Pancreas (tissue), 10 donors: ENCODE measurements around the gene SMAD3. TPM values are rescaled to one million over a fixed set of nuclear protein-coding genes. Genes with fewer than 3 reads are reported as not detected.

ENCODE experiments used
- ATAC-seq, 4 donors: fragments of 200-7000 bp; cut with Tn5 transposase; one replicate each; pipeline versions ENCODE4 v1.8.0 to v1.9.1; 2020; ENCODE audit warnings: mild to moderate bottlenecking in 4 of 4, moderate library complexity in 4 of 4
- DNase-seq, 6 donors: peaks; one replicate each; pipeline ENCODE4 v3.0.0-alpha.2; 2020
- FAIRE-seq: peaks from 2 replicates; lab custom pipeline; 2012; peaks lifted over from hg19 to GRCh38; lab: Jason Lieb, UNC
- H3K27ac ChIP-seq, 4 donors: fragments of 200-600 bp; sonication (generic); 1 replicate in 3 of 4; 2 replicates in 1 of 4; pipeline versions ENCODE4 v1.5.0 to v1.8.0; 2020
- H3K27me3 ChIP-seq, 4 donors: fragments of 200-600 bp; one replicate each; pipeline ENCODE4 v1.8.0; 2021
- H3K36me3 ChIP-seq, 3 donors: fragments of 200-600 bp; sonication (generic) in 1 of 3; one replicate each; pipeline versions ENCODE4 v1.5.0 to v1.8.0; 2020 to 2021
- H3K4me1 ChIP-seq, 3 donors: fragments of 200-600 bp; one replicate each; pipeline ENCODE4 v1.8.0; 2021
- H3K4me3 ChIP-seq, 4 donors: fragments of 200-600 bp; sonication (generic) in 2 of 4; one replicate each; pipeline versions ENCODE4 v1.5.0 to v1.8.0; 2020 to 2021
- H3K9me3 ChIP-seq, 4 donors: fragments of 200-600 bp; one replicate each; pipeline ENCODE4 v1.8.0; 2021
- WGBS, 2 donors: extraction: QIAGEN DNeasy Blood & Tissue Kit; methylation state at CpG; one replicate each; pipeline ENCODE4 v1.1.7; 2013; 5-methylcytosine and 5-hydroxymethylcytosine counted together
- intact Hi-C, 3 donors: fragments of 100-400 bp; cut with DNase I; formaldehyde crosslinking; loops; one replicate each; pipeline versions ENCODE4 v1.11.1 to v1.14.2; 2022
- polyA plus RNA-seq, 2 donors: library from polyadenylated mRNA; stranded (reverse); fragments of 200-250 nt; gene quantifications; one replicate each; pipeline ENCODE4 v1.2.3, GENCODE V29; 2013
- total RNA-seq, 6 donors: library from RNA; stranded (reverse); fragmentation: NEBNext Ultra II Directional in 4 of 6; extraction: Animal tissue kit (Norgen Biotek cat#: 25700) in 4 of 6; gene quantifications; one replicate each; pipeline versions ENCODE4 v1.2.1 to v1.2.4, GENCODE V29; 2021 to 2023
- TF ChIP-seq, protein P1 (sequence below), 4 donors: fragments of 200-600 bp; sonication (generic) in 3 of 4; IDR thresholded peaks; one replicate each; pipeline versions ENCODE4 v1.5.0 to v1.8.0; 2021; ENCODE audit warnings: antibody characterized with exemption in 4 of 4
- donor health status: healthy with polysubstance abuse.
- donor health status: DM: no; HTN: no; CAD: no; lungs with moderate emphysema.
- donor health status: DM: no; HTN: no; CAD: no.
- donor health status: control.
- donor health status: control.
- donor health status: Bipolar disorder and iron deficiency.
- donor health status: DM: yes; HTN: yes; CAD: no.
- donor health status: DM: no; HTN: no; CAD: no.
- donor health status: DM: no; HTN: no; CAD: no.
- donor health status: DM: yes; HTN: yes; CAD: no.

SMAD3 gene
- total and polyA plus RNA-seq, 8 donors: 7.9 to 42.5 (median 21.4) TPM

DNA sequence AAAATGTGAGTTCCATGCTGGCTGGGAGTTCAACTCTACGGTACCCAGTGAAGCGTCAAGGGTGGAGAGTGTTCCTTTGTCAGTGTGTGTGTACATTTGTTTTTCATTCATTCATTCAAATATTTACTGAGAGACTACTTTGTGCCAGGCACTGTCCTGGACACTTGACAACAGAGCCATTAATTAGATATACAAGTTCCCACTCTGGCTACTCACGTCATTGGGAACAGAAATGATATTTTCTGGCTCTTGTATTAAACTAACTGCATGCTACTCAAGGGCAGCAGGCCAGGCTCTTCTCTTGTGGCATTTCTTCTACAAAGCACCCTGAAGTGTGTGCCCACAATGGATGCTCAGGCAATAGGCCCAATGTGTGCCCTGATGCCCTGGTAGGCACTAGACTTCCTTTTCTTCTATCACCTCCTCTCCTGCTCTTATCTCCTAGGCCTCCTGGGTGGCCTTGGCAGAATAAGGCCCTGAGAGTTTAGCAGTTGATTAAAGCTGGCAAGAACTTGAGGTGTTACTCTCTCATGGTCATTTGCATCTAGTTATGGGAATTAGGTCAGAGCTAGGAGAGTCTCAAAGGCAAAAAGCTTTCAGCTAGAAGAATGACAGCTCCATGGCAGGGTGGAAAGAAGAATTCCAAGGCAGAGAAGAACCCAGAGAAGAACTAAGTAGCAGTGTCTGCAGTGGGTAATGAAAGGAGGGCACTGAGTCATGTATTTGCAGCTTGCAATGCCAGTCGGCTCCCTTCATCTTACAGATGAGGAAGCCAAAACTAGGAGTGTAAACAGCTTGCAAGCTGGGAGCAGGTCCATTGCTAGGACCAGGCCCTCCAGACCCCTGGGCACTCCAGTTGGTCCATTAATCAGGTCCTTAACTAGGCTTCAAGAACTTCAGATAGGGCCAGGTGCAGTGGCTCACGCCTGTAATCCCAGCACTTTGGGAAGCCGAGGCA is 14.0 kb upstream of the SMAD3 start:
- TF ChIP-seq, protein P1, sequence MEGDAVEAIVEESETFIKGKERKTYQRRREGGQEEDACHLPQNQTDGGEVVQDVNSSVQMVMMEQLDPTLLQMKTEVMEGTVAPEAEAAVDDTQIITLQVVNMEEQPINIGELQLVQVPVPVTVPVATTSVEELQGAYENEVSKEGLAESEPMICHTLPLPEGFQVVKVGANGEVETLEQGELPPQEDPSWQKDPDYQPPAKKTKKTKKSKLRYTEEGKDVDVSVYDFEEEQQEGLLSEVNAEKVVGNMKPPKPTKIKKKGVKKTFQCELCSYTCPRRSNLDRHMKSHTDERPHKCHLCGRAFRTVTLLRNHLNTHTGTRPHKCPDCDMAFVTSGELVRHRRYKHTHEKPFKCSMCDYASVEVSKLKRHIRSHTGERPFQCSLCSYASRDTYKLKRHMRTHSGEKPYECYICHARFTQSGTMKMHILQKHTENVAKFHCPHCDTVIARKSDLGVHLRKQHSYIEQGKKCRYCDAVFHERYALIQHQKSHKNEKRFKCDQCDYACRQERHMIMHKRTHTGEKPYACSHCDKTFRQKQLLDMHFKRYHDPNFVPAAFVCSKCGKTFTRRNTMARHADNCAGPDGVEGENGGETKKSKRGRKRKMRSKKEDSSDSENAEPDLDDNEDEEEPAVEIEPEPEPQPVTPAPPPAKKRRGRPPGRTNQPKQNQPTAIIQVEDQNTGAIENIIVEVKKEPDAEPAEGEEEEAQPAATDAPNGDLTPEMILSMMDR (IDR thresholded peaks at IDR 0.05): no peak
- FAIRE-seq (no peak), ATAC-seq (peak; percentile 15 to 51 (median 37)), DNase-seq (peak in 1 of 6 donors; percentile 46)
- Histone ChIP-seq H3K4me1 (peaks cover 42 to 53% (median 43%) of the 10 kb centered on the region in 3 donors), H3K9me3 (no peaks in the 10 kb centered on the region), H3K27me3 (no peaks in the 10 kb centered on the region), H3K36me3 (no peaks in the 10 kb centered on the region), H3K27ac (peak overlapping the region; percentile 58 to 95 (median 88)), H3K4me3 (no peak overlapping the region)
- intact Hi-C loops: no loop called here
- 23 to 35% methylated on average over 6 of the region's 6 CpGs for WGBS, 2 donors

DNA sequence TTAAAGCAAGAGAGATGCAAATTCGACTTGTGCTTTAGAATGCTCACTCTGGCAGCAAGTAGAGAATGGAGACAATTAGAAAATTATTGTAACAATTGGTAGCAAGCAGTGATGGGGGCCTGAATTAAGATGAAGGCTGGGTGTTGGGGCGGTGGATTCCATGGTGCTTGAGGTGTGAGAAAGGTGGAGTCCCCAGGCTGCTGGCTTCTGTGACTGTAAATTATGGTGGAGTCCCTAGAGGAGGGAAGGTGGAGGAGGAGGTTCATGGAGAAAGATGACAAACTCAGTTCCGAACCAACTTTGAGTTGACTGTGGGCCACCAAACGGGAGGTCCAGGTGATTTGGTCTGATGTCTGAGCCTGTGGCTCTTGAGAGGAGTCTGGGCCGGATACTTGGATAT is 10.7 kb upstream of the SMAD3 start:
- 83 to 84% methylated on average over 5 of the region's 5 CpGs for WGBS, 2 donors
- Histone ChIP-seq H3K27me3 (no peaks in the 10 kb centered on the region), H3K27ac (no peak overlapping the region), H3K9me3 (no peaks in the 10 kb centered on the region), H3K36me3 (no peaks in the 10 kb centered on the region), H3K4me3 (no peak overlapping the region), H3K4me1 (peaks cover 27 to 35% (median 35%) of the 10 kb centered on the region in 3 donors)
- DNase-seq: no peak
- no peak for ATAC-seq
- intact Hi-C loops: no loop called here
- no peak for FAIRE-seq
- TF ChIP-seq, protein P1 (IDR thresholded peaks at IDR 0.05): no peak

DNA sequence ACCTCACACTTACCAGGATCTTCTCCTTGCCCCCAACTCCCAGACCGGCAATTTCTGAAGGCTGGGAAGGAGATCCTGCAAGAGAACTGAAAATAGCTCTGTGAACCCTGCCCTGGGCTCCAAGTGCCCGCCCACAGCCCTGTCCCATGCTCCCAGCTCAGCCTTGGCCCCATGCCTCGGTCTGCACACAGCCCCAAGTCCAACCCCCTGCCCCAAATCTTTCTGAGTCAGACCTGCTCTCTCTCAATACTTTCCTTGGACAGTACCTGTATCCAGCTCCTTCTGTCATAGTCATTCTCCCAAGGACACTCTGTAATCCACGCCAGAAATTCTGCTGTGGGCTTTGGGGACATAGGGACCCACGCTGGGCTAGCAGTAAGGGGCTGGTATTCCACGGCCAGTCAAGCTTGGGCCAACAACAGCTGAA is 6.3 kb upstream of the SMAD3 start:
- DNase-seq (peak; percentile 82 to 91 (median 88)), ATAC-seq (peak; percentile 82 to 87 (median 86)), FAIRE-seq (no peak)
- no peaks in the 10 kb centered on the region for H3K27me3 ChIP-seq
- no peaks in the 10 kb centered on the region for H3K9me3 ChIP-seq
- TF ChIP-seq, protein P1 (IDR thresholded peaks at IDR 0.05): no peak
- peak overlapping the region in 2 of 4 donors; percentile 34 to 37 for H3K4me3 ChIP-seq
- peaks cover 26 to 38% (median 34%) of the 10 kb centered on the region in 3 donors for H3K4me1 ChIP-seq
- peak overlapping the region in 3 of 4 donors; percentile 39 to 57 (median 55) for H3K27ac ChIP-seq
- intact Hi-C loops: no loop called here
- no peaks in the 10 kb centered on the region for H3K36me3 ChIP-seq
- 27 to 28% methylated on average over 6 of the region's 6 CpGs for WGBS, 2 donors

DNA sequence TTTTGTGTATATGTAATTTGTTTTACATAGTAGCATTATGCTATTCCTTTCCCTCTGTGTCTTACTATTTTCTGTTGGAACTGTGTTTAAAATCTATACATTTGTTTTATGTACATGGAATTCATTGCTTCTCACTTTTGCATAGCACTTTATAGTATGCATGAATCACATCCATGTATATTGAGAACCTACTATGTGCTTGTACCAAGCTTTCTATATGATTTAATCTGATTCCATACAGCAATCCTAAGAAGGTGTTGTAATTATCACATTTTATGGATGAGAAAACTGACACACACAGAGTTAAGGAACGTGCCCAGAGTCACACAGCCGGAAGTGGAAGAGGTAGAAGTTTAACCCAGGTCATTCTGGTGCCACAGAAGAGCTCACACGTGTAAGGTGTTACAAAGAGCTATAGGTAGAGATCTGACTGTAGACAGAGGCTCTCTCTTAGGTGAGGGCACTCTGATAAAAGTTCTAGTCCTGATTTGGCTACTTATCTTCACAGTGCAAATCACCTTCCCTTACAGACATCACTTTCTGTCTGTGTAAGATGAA is 3.5 kb upstream of the SMAD3 start:
- intact Hi-C loops: loop anchor here in 2 of 3 donors (5.0 to 10.0 kb wide), 2 partner anchors 115 to 117 kb away; no protein-coding TSS in a partner anchor
- ATAC-seq (no peak), FAIRE-seq (no peak), DNase-seq (no peak)
- TF ChIP-seq, protein P1 (IDR thresholded peaks at IDR 0.05): no peak
- peaks cover 29 to 37% (median 34%) of the 10 kb centered on the region in 3 donors for H3K4me1 ChIP-seq
- no peaks in the 10 kb centered on the region for H3K9me3 ChIP-seq
- no peaks in the 10 kb centered on the region for H3K36me3 ChIP-seq
- H3K27me3 ChIP-seq: no peaks in the 10 kb centered on the region
- H3K27ac ChIP-seq: peak overlapping the region; percentile 23 to 95 (median 95)
- WGBS, 2 donors: 4 to 8% methylated on average over 3 of the region's 3 CpGs
- no peak overlapping the region for H3K4me3 ChIP-seq
